ENCODE data around the gene HOXA5.

HOXA5 gene

DNA sequence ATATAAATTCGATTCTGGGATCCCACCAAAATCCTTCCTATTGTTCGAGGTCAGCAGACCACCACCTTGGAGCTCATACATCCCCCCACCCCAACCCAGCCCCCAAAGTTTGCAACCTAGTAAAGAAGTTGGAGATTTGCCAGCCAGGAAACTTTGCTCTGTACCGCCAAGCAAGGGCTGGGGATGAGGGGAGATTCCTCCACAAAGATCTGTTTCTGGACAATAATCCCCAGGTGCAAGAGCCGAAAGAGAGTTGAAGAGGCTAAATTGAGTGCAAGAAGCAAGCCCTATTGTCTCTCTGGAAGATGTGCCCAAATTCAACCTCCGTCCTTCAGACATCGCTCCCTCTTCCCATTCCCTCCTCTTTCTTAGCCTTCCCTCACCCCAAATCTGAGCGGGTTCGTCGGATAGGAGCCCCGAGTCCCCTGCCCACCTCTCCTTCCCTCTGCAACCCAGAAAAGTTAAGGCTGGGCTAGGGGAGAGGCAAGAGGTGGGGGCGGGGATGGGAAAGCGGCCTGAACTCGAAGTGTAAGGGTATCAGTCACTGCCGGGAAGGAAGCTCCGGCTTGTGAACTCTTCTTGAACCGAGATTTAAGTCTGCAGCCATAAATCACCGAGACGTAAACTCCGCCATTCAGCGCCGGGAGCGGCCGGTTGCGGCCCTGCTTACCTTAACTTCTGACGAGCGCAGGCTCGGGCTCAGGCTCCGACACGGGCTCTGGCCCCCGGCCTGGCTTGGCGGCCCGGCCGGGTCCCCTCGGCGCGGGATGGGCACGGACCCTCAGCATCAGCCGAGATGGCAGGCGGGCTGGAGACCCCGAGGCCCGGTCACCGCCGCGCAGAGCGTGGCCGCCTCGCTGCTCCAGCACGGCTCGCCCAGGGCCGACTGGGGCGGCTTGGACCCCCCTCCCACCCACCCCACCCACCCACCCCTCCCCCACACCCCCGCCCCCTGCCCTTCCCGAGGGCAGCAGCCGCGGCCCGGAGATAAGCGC, 30.2 kb downstream of the HOXA5 start:
- Histone ChIP-seq H3K4me1 (ENCODE audit: control extremely low read depth in 1 of 4, control insufficient read depth in 4 of 4, insufficient read depth in 4 of 4, low read length in 3 of 4) (no peaks in the 10 kb centered on the region), H3K27ac (ENCODE audit: insufficient read depth in 1 of 2, low read depth in 1 of 2, low read length in 2 of 2, poor library complexity in 1 of 2, severe bottlenecking in 2 of 2) (no peak overlapping the region), H3K36me3 (ENCODE audit: control insufficient read depth in 4 of 4, insufficient read depth in 4 of 4, low read length in 3 of 4) (peaks cover 7 to 76% (median 63%) of the 10 kb centered on the region in 4 experiments), H3K4me3 (ENCODE audit: control insufficient read depth in 1 of 7, extremely low read depth in 1 of 7, insufficient read depth in 4 of 7, low read depth in 2 of 7, low read length in 6 of 7) (no peak overlapping the region), H3K27me3 (replicated peaks in 2 of 5; ENCODE audit: control insufficient read depth in 4 of 5, insufficient read depth in 5 of 5, low read length in 4 of 5) (no peaks in the 10 kb centered on the region), H3K9me3 (ENCODE audit: control extremely low read depth in 1 of 5, control insufficient read depth in 4 of 5, insufficient read depth in 2 of 5, low read depth in 1 of 5, low read length in 4 of 5) (no peaks in the 10 kb centered on the region)
- 92% methylated on average over 30 of the region's 57 CpGs for WGBS (ENCODE audit: insufficient coverage)
- DNase-seq: no peak
- ChIA-PET CTCF (no interaction called here), POLR2A (interaction anchor here (0.7 kb wide), 1 partner anchor 31 kb away, joined by 3 read pairs; no protein-coding TSS in a partner anchor)

- WGBS (ENCODE audit: insufficient coverage): 88% methylated on average over 1 of the region's 4 CpGs
- POLR2A ChIA-PET: interaction anchor here (0.7 kb wide), 1 partner anchor 32 kb away, joined by 3 read pairs; no protein-coding TSS in a partner anchor
- Histone ChIP-seq H3K27me3 (replicated peaks in 2 of 5; ENCODE audit: control insufficient read depth in 4 of 5, insufficient read depth in 5 of 5, low read length in 4 of 5) (no peaks in the 10 kb centered on the region), H3K4me1 (ENCODE audit: control extremely low read depth in 1 of 4, control insufficient read depth in 4 of 4, insufficient read depth in 4 of 4, low read length in 3 of 4) (no peaks in the 10 kb centered on the region), H3K36me3 (ENCODE audit: control insufficient read depth in 4 of 4, insufficient read depth in 4 of 4, low read length in 3 of 4) (peaks cover 9 to 76% (median 61%) of the 10 kb centered on the region in 4 experiments), H3K9me3 (ENCODE audit: control extremely low read depth in 1 of 5, control insufficient read depth in 4 of 5, insufficient read depth in 2 of 5, low read depth in 1 of 5, low read length in 4 of 5) (no peaks in the 10 kb centered on the region), H3K27ac (ENCODE audit: insufficient read depth in 1 of 2, low read depth in 1 of 2, low read length in 2 of 2, poor library complexity in 1 of 2, severe bottlenecking in 2 of 2) (no peak overlapping the region), H3K4me3 (ENCODE audit: control insufficient read depth in 1 of 7, extremely low read depth in 1 of 7, insufficient read depth in 4 of 7, low read depth in 2 of 7, low read length in 6 of 7) (no peak overlapping the region)
- CTCF ChIA-PET: no interaction called here
- DNase-seq: no peak
These were observed 31.1 kb downstream of the HOXA5 start for GRCh38 chr7:27112361-27112760.

GRCh38 chr7:27111751-27112277, 31.7 kb downstream of the HOXA5 start:
- H3K4me3 ChIP-seq (ENCODE audit: control insufficient read depth in 1 of 7, extremely low read depth in 1 of 7, insufficient read depth in 4 of 7, low read depth in 2 of 7, low read length in 6 of 7): no peak overlapping the region
- CTCF ChIA-PET: no interaction called here
- no peaks in the 10 kb centered on the region for H3K9me3 ChIP-seq (ENCODE audit: control extremely low read depth in 1 of 5, control insufficient read depth in 4 of 5, insufficient read depth in 2 of 5, low read depth in 1 of 5, low read length in 4 of 5)
- peaks cover 9 to 71% (median 57%) of the 10 kb centered on the region in 4 experiments for H3K36me3 ChIP-seq (ENCODE audit: control insufficient read depth in 4 of 4, insufficient read depth in 4 of 4, low read length in 3 of 4)
- no peaks in the 10 kb centered on the region for H3K4me1 ChIP-seq (ENCODE audit: control extremely low read depth in 1 of 4, control insufficient read depth in 4 of 4, insufficient read depth in 4 of 4, low read length in 3 of 4)
- no CpG with 5 or more reads among the region's 4 CpGs for WGBS (ENCODE audit: insufficient coverage)
- H3K27ac ChIP-seq (ENCODE audit: insufficient read depth in 1 of 2, low read depth in 1 of 2, low read length in 2 of 2, poor library complexity in 1 of 2, severe bottlenecking in 2 of 2): no peak overlapping the region
- DNase-seq: no peak
- POLR2A ChIA-PET: no interaction called here
- H3K27me3 ChIP-seq (replicated peaks in 2 of 5; ENCODE audit: control insufficient read depth in 4 of 5, insufficient read depth in 5 of 5, low read length in 4 of 5): no peaks in the 10 kb centered on the region

DNA sequence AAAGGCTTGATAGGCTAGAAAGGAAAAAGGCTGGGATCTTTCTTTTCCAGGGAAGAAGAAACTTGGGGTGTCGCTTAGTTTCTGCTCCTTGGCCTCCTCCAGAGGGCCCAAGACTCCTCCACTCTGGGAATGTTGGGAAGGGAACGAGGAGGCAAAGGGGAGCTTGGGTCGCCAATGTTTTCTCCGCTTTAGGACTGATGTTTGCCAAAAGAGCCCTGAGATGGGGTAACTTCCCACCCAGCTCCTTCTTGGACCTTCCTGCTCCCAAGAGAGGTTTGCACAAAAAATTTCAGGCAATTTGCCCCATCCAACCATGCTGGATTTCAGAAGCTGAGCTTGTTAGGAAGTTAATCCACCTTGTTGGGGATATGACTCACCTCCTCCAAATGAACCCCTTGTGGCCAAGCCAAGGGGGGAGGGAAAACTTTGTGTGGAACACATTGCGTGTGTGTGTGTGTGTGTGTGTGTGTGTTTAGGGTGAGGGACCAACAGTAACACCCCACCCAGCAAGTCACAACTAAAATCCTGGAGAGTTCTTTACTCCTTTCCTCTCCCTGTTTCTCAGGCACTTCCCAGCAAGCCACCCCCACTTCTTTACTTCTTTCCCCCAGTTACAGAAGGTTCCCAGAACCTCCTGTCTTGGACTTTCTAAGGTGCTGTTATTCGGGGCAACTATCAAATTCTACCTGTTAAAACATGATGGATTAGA, 32.3 kb downstream of the HOXA5 start:
- no peak for DNase-seq
- 97% methylated on average over 3 of the region's 6 CpGs for WGBS (ENCODE audit: insufficient coverage)
- no peaks in the 10 kb centered on the region for H3K4me1 ChIP-seq (ENCODE audit: control extremely low read depth in 1 of 4, control insufficient read depth in 4 of 4, insufficient read depth in 4 of 4, low read length in 3 of 4)
- no peak overlapping the region for H3K4me3 ChIP-seq (ENCODE audit: control insufficient read depth in 1 of 7, extremely low read depth in 1 of 7, insufficient read depth in 4 of 7, low read depth in 2 of 7, low read length in 6 of 7)
- H3K9me3 ChIP-seq (ENCODE audit: control extremely low read depth in 1 of 5, control insufficient read depth in 4 of 5, insufficient read depth in 2 of 5, low read depth in 1 of 5, low read length in 4 of 5): no peaks in the 10 kb centered on the region
- POLR2A ChIA-PET: interaction anchor here (0.6 kb wide), 1 partner anchor 30 kb away, joined by 3 read pairs; no protein-coding TSS in a partner anchor
- peaks cover 0 to under 1% (median 0%) of the 10 kb centered on the region in 5 experiments for H3K27me3 ChIP-seq (replicated peaks in 2 of 5; ENCODE audit: control insufficient read depth in 4 of 5, insufficient read depth in 5 of 5, low read length in 4 of 5)
- peaks cover 9 to 72% (median 56%) of the 10 kb centered on the region in 4 experiments for H3K36me3 ChIP-seq (ENCODE audit: control insufficient read depth in 4 of 4, insufficient read depth in 4 of 4, low read length in 3 of 4)
- CTCF ChIA-PET: interaction anchor here (1.8 kb wide), 1 partner anchor 256 kb away, joined by 3 read pairs; no protein-coding TSS in a partner anchor
- no peak overlapping the region for H3K27ac ChIP-seq (ENCODE audit: insufficient read depth in 1 of 2, low read depth in 1 of 2, low read length in 2 of 2, poor library complexity in 1 of 2, severe bottlenecking in 2 of 2)

DNA sequence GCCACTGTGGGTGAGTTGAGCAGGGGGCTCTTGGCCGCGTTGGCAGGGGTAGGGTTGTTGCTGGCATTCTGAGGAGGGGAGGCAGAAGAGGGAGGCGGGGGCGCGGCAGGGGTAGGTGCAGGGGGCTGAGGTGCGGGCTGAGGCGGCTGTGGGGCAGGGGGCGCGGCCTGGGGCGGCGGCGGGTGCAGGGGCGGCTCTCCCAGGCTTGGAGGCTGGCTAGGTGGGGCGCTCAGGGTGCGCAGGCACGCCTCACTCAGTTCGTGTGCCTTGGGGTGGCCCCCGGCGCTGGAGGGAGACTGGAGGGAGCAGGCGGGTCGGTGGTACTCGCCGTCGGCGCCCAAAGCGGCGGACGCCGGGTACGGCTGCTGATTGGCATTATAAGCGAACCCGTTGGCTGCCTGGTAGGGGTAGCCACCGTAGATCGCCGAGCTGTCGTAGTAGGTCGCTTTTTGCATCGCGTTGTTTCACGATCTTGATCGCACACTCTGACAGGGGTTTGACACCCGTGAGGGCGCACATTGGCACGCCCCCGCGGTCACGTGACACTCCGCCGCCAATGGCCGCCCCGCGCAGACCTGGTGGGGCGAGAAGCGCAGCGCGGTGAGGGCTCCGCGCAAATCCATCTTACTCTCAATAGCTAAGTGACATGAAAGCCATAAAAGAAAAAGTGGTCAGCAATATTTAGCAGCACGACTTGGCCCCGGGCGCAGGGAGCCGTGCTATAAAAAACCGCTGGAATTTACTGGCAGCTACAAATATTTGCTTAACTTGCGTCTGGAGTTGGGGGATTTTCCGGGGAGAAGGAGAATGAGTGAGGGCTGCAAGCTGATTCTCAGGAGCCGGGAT, 33.1 kb downstream of the HOXA5 start:
- Histone ChIP-seq H3K27ac (ENCODE audit: insufficient read depth in 1 of 2, low read depth in 1 of 2, low read length in 2 of 2, poor library complexity in 1 of 2, severe bottlenecking in 2 of 2) (no peak overlapping the region), H3K4me1 (ENCODE audit: control extremely low read depth in 1 of 4, control insufficient read depth in 4 of 4, insufficient read depth in 4 of 4, low read length in 3 of 4) (no peaks in the 10 kb centered on the region), H3K36me3 (ENCODE audit: control insufficient read depth in 4 of 4, insufficient read depth in 4 of 4, low read length in 3 of 4) (peaks cover 9 to 68% (median 50%) of the 10 kb centered on the region in 4 experiments), H3K9me3 (ENCODE audit: control extremely low read depth in 1 of 5, control insufficient read depth in 4 of 5, insufficient read depth in 2 of 5, low read depth in 1 of 5, low read length in 4 of 5) (no peaks in the 10 kb centered on the region), H3K4me3 (ENCODE audit: control insufficient read depth in 1 of 7, extremely low read depth in 1 of 7, insufficient read depth in 4 of 7, low read depth in 2 of 7, low read length in 6 of 7) (no peak overlapping the region), H3K27me3 (replicated peaks in 2 of 5; ENCODE audit: control insufficient read depth in 4 of 5, insufficient read depth in 5 of 5, low read length in 4 of 5) (peaks cover 0 to 5% (median 0%) of the 10 kb centered on the region in 5 experiments)
- POLR2A ChIA-PET: interaction anchor here (0.6 kb wide), 1 partner anchor 31 kb away, joined by 3 read pairs; no protein-coding TSS in a partner anchor
- no peak for DNase-seq
- WGBS (ENCODE audit: insufficient coverage): 96% methylated on average over 62 of the region's 66 CpGs
- CTCF ChIA-PET: interaction anchor here (1.8 kb wide), 1 partner anchor 256 kb away, joined by 3 read pairs; no protein-coding TSS in a partner anchor

DNA sequence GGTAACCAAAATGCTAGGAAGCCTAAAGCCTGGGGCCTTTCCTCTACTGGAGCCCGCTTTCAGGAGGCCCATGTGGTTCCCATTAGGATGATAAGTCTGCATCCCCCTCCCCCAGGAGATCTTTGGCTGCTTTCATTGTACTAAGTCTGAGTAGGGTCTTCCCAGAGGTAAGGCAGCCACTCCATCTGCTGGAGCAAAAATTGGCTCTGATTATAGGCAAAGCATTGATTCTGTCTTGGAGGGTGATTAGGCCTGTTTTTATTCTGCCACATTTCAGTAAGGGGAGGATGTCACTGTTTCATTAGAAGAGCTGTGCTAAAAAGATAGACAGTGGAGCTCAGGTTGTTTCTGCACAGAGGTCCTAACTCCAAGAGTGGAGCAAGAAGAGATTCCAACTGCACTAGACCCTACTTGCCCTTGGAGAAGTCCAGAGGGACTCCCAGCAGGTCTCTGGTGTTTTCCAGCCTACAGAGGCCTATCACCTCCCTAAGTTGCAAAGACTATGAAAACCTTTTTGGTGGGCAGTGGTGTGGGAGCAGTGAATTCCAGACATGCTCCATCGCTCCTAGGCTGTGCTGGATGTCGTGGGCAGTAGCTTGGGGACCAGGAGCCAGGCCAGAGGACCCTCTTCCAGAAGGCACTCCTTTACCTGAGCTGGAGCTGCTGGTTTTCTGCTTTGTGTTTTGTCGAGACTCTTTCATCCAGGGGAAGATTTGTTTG, 33.9 kb downstream of the HOXA5 start:
- H3K27ac ChIP-seq (ENCODE audit: insufficient read depth in 1 of 2, low read depth in 1 of 2, low read length in 2 of 2, poor library complexity in 1 of 2, severe bottlenecking in 2 of 2): no peak overlapping the region
- WGBS (ENCODE audit: insufficient coverage): 100% methylated on average over 4 of the region's 4 CpGs
- H3K4me3 ChIP-seq (ENCODE audit: control insufficient read depth in 1 of 7, extremely low read depth in 1 of 7, insufficient read depth in 4 of 7, low read depth in 2 of 7, low read length in 6 of 7): no peak overlapping the region
- H3K9me3 ChIP-seq (ENCODE audit: control extremely low read depth in 1 of 5, control insufficient read depth in 4 of 5, insufficient read depth in 2 of 5, low read depth in 1 of 5, low read length in 4 of 5): no peaks in the 10 kb centered on the region
- H3K36me3 ChIP-seq (ENCODE audit: control insufficient read depth in 4 of 4, insufficient read depth in 4 of 4, low read length in 3 of 4): peaks cover 5 to 65% (median 45%) of the 10 kb centered on the region in 4 experiments
- CTCF ChIA-PET: interaction anchor here (1.8 kb wide), 1 partner anchor 255 kb away, joined by 3 read pairs; no protein-coding TSS in a partner anchor
- DNase-seq: no peak
- H3K4me1 ChIP-seq (ENCODE audit: control extremely low read depth in 1 of 4, control insufficient read depth in 4 of 4, insufficient read depth in 4 of 4, low read length in 3 of 4): no peaks in the 10 kb centered on the region
- peaks cover 0 to 13% (median 1%) of the 10 kb centered on the region in 5 experiments for H3K27me3 ChIP-seq (replicated peaks in 2 of 5; ENCODE audit: control insufficient read depth in 4 of 5, insufficient read depth in 5 of 5, low read length in 4 of 5)
- POLR2A ChIA-PET: no interaction called here
